Uterus (tissue), 4 donors: ENCODE measurements around the gene SUPT3H. TPM values are rescaled to one million over a fixed set of nuclear protein-coding genes. Genes with fewer than 3 reads are reported as not detected.

Experiments used
- DNase-seq, 2 donors: peaks; one replicate each; pipeline ENCODE4 v3.0.0-alpha.2; 2019 to 2020
- H3K27ac ChIP-seq, 2 donors: fragments of 200-600 bp; sonication (generic); 1 replicate in 1 of 2; 2 replicates in 1 of 2; pipeline ENCODE4 v1.5.1; 2016 to 2018
- H3K27me3 ChIP-seq, 2 donors: fragments of 200-600 bp; sonication (generic); one replicate each; pipeline ENCODE4 v1.5.1; 2018 to 2019; ENCODE audit warnings: control low read depth in 1 of 2
- H3K36me3 ChIP-seq, 2 donors: fragments of 200-600 bp; sonication (generic); one replicate each; pipeline ENCODE4 v1.5.1; 2019; ENCODE audit warnings: control low read depth in 1 of 2
- H3K4me1 ChIP-seq, 2 donors: fragments of 200-600 bp; sonication (generic); one replicate each; pipeline ENCODE4 v1.5.1; 2018 to 2019; ENCODE audit warnings: control low read depth in 1 of 2
- H3K4me3 ChIP-seq, 2 donors: fragments of 200-600 bp; sonication (generic); 1 replicate in 1 of 2; 2 replicates in 1 of 2; pipeline ENCODE4 v1.5.1; 2018 to 2019; ENCODE audit warnings: mild to moderate bottlenecking in 1 of 2
- H3K9me3 ChIP-seq, 2 donors: fragments of 200-600 bp; sonication (generic); one replicate each; pipeline ENCODE4 v1.5.1; 2019; ENCODE audit warnings: control low read depth in 1 of 2
- POLR2A ChIP-seq, 2 donors: fragments of 450-650 bp; IDR thresholded peaks; one replicate each; pipeline ENCODE4 v1.6.1; 2016; ENCODE audit warnings: antibody characterized with exemption in 2 of 2, mild to moderate bottlenecking in 1 of 2, moderate library complexity in 1 of 2
- intact Hi-C: fragments of 100-400 bp; cut with DNase I; formaldehyde crosslinking; loops from one replicate; pipeline ENCODE4 v1.15.1; 2023; ENCODE audit warnings: low total_unique reads
- total RNA-seq, 4 donors: library from RNA; depleted of rRNA in 3 of 4; stranded (reverse); fragments of >200 nt in 3 of 4; gene quantifications; one replicate each; pipeline versions ENCODE4 v1.1.0 to v1.2.4, GENCODE V29; 2014 to 2023
- TF ChIP-seq, protein P1 (sequence below), 4 experiments: fragments of 200-600 bp in 2 of 4; fragments of 450-650 bp in 2 of 4; sonication (generic) in 2 of 4; IDR thresholded peaks; one replicate each; pipeline ENCODE4 v1.5.1; 2016 to 2019; ENCODE audit warnings: antibody characterized with exemption in 4 of 4, mild to moderate bottlenecking in 2 of 4, moderate library complexity in 1 of 4
- donor health status: DM: yes; HTN: yes; CAD: no.

The SUPT3H gene
- total RNA-seq, 4 donors from 2014 or later = 1.3 to 14.9 (median 7.6) TPM

DNA sequence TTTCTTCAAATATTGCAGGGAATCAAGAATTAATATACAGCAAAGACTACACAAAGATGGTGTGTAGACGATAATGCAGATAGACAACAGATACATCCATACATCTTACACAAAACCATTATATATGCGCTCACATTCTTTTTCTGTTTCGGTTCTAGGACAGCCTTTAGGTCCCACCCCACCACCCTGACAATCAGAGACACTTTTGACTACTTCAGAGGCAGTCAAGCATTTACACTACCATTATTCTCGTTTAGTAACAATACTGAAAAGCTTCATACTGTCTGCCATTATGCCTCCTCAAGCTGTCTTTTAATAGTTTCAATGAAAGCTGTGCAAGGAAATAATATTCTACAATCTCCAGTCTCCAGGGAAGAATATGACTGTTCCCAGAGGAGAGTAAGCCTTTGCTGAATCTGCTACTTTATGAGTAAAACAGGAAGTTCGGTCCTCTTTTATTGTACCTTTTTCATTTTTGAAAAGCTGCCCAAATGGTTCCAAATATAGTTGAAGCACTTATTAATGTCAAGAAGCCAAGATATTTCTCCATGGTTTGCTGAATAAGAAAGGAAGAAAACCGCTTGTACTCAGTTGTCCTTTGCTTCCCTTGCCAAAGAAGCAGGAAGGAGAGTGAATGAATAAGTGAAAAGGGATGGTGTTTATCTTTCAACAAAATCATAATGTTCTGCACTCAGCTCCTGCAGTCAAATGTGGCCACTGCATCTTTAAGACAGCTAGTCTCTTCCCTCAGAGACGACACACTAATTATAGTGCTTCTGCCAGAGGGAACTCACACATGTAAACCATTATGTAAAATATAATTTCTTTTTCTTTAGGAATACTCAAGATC is 521.9 kb downstream of the SUPT3H start:
- intact Hi-C loops = no loop called here
- H3K4me1 ChIP-seq = no peaks in the 10 kb centered on the region
- no peak for TF ChIP-seq POLR2A (IDR thresholded peaks at IDR 0.05)
- TF ChIP-seq, protein P1, sequence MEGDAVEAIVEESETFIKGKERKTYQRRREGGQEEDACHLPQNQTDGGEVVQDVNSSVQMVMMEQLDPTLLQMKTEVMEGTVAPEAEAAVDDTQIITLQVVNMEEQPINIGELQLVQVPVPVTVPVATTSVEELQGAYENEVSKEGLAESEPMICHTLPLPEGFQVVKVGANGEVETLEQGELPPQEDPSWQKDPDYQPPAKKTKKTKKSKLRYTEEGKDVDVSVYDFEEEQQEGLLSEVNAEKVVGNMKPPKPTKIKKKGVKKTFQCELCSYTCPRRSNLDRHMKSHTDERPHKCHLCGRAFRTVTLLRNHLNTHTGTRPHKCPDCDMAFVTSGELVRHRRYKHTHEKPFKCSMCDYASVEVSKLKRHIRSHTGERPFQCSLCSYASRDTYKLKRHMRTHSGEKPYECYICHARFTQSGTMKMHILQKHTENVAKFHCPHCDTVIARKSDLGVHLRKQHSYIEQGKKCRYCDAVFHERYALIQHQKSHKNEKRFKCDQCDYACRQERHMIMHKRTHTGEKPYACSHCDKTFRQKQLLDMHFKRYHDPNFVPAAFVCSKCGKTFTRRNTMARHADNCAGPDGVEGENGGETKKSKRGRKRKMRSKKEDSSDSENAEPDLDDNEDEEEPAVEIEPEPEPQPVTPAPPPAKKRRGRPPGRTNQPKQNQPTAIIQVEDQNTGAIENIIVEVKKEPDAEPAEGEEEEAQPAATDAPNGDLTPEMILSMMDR (IDR thresholded peaks at IDR 0.05) = no peak
- no peaks in the 10 kb centered on the region for H3K36me3 ChIP-seq
- H3K9me3 ChIP-seq = no peaks in the 10 kb centered on the region
- DNase-seq = no peak
- no peak overlapping the region for H3K4me3 ChIP-seq
- no peak overlapping the region for H3K27ac ChIP-seq
- H3K27me3 ChIP-seq = no peaks in the 10 kb centered on the region

DNA sequence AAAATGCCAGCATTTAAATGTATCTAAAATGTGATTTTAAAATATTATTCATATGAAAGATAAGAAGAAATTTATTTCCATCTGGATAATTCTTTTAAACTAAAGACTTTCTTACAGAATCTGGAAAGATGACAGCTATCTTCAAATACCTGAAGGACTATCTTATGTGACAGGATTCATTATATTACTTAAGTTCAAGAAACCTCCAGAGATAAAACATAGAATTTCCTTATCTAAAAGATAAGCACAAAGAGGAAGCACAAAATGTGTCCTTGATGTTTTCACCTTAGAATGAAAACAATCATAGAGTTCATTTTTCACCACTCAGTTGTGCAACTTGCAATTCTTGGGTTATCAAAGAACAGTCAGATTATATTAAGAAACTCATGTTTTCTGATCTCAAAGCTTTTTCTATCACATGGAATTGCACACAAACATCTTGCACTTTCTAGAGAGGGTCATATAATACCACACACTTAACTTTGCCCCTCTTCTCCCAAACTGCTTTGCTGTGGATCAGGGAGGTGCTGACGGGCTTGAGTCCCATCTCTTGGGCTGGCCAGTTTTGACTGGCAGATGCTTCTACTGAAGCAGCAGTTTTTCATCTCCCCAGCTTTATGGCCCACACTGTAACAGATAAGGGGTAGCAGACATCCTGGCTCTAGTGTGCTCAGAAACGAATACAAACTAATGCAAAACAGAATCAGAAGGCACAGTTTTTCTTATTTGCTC is 522.9 kb downstream of the SUPT3H start:
- no peaks in the 10 kb centered on the region for H3K9me3 ChIP-seq
- no peak overlapping the region for H3K4me3 ChIP-seq
- intact Hi-C loops = no loop called here

DNA sequence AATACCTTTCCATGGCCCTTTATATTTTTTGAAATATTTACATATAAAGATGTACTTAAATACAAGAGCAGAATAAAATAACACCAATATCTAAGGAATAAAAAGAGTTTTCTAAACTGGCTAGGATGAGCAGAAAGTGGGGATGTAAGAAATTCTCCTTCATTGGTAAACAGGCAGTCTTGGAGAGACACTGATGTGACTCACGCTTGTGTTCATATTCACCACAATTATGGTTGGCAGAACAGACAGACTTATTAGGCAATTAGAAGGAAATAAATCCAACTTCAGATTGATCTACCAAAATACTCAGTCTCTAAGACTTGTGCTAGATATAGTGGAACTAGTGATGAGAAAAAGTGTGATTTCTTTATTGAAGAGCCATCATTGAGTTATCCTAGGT is 526.6 kb downstream of the SUPT3H start:
- TF ChIP-seq, protein P1 (IDR thresholded peaks at IDR 0.05) = no peak
- no peak for TF ChIP-seq POLR2A (IDR thresholded peaks at IDR 0.05)
- Histone ChIP-seq H3K36me3 (no peaks in the 10 kb centered on the region), H3K4me1 (no peaks in the 10 kb centered on the region), H3K27ac (no peak overlapping the region), H3K4me3 (no peak overlapping the region), H3K9me3 (no peaks in the 10 kb centered on the region), H3K27me3 (no peaks in the 10 kb centered on the region)
- intact Hi-C loops = no loop called here
- no peak for DNase-seq

More for the DNA sequence above, 522.9 kb downstream of the SUPT3H start:
- Histone ChIP-seq H3K4me1 (no peaks in the 10 kb centered on the region), H3K36me3 (no peaks in the 10 kb centered on the region), H3K27ac (no peak overlapping the region), H3K27me3 (no peaks in the 10 kb centered on the region)
- TF ChIP-seq POLR2A (IDR thresholded peaks at IDR 0.05) = no peak
- TF ChIP-seq, protein P1 (IDR thresholded peaks at IDR 0.05) = no peak
- DNase-seq = no peak

DNA sequence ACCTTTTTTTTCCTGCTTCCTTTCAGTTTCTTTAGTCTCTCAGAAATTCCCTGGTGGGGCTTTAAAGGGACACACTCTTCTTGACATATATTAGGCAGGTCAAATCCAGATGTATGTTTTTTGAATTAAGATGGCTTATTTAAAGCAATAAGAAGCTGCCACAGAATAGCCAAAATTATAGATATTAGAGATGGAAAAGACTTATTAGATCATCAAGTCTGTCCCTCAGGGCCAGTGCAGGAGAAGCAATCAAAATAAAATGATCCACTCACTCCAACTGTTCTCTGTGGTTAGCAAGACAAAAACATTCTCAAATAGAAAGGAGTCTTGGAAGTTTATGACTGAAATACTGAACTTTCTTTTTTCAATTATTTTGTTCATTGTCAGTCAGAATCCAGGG is 527.4 kb downstream of the SUPT3H start:
- Histone ChIP-seq H3K36me3 (no peaks in the 10 kb centered on the region), H3K4me3 (no peak overlapping the region), H3K27me3 (no peaks in the 10 kb centered on the region), H3K9me3 (no peaks in the 10 kb centered on the region), H3K4me1 (no peaks in the 10 kb centered on the region), H3K27ac (no peak overlapping the region)
- intact Hi-C loops = no loop called here
- no peak for DNase-seq
- no peak for TF ChIP-seq POLR2A (IDR thresholded peaks at IDR 0.05)
- TF ChIP-seq, protein P1 (IDR thresholded peaks at IDR 0.05) = no peak

DNA sequence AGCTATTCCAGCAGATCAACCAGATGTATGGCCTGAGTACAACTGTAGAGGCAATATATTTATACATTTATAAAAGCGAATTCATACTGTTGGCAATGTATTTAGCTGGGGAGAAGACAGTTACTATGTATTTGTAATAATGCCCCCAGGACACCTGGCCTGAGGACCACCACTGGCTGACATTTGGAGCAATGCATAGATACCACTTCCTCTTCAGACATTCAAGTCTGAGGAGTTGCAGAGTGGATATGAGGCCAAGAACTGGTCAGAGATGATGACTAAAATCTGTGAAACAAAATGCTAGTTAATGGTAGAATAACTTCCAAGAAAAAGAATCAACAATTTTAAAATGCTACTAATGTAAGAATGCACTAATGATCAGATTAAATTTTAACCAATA is 527.9 kb downstream of the SUPT3H start:
- H3K4me3 ChIP-seq = no peak overlapping the region
- H3K36me3 ChIP-seq = no peaks in the 10 kb centered on the region
- no peak for DNase-seq
- no peaks in the 10 kb centered on the region for H3K4me1 ChIP-seq
- TF ChIP-seq, protein P1 (IDR thresholded peaks at IDR 0.05) = no peak
- TF ChIP-seq POLR2A (IDR thresholded peaks at IDR 0.05) = no peak
- no peaks in the 10 kb centered on the region for H3K9me3 ChIP-seq
- intact Hi-C loops = no loop called here
- no peaks in the 10 kb centered on the region for H3K27me3 ChIP-seq
- no peak overlapping the region for H3K27ac ChIP-seq
